T-helper 17 cell (primary cell): ENCODE measurements around the gene RNASEH2C. TPM values are rescaled to one million over a fixed set of nuclear protein-coding genes. Genes with fewer than 3 reads are reported as not detected.
"Not testable (repeated sequence)": the region's sequence is repeated elsewhere in the genome, so short reads cannot be mapped to it uniquely, and the experiment has no call there.

Source experiments
- ATAC-seq: fragments of 150-1000 bp; cut with Tn5 transposase; 2 replicates; pipeline ENCODE4 v1.10.0; 2021; ENCODE audit warnings: mild to moderate bottlenecking, moderate library complexity
- DNase-seq, 3 donors: peaks; one replicate each; pipeline versions ENCODE4 v3.0.0 to v3.0.0-alpha.2; 2020 to 2021
- H3K9me3 ChIP-seq: one replicate; pipeline ENCODE4 v1.7.0; 2013; ENCODE audit warnings: low read length, mild to moderate bottlenecking; ENCODE audit not compliant: control insufficient read depth, poor library complexity, severe bottlenecking
- H3K27ac Mint-ChIP-seq: one replicate; pipeline ENCODE4 v1.8.0; 2022; ENCODE audit warnings: mild to moderate bottlenecking, moderate library complexity, mixed read lengths
- H3K27me3 Mint-ChIP-seq: one replicate; pipeline ENCODE4 v1.8.0; 2022; ENCODE audit warnings: mixed read lengths
- H3K36me3 Mint-ChIP-seq: one replicate; pipeline ENCODE4 v1.8.0; 2022; ENCODE audit warnings: low read depth, mixed read lengths
- H3K4me1 Mint-ChIP-seq: one replicate; pipeline ENCODE4 v1.8.0; 2022; ENCODE audit warnings: mild to moderate bottlenecking, mixed read lengths
- H3K4me3 Mint-ChIP-seq: one replicate; pipeline ENCODE4 v1.8.0; 2022; ENCODE audit warnings: mild to moderate bottlenecking, moderate library complexity, mixed read lengths
- total RNA-seq, 4 donors: library from RNA in 2 of 4; stranded (reverse) in 2 of 4; gene quantifications; one replicate each; pipeline ENCODE4 v1.2.3 and lab custom pipeline; 2022 to 2026

The RNASEH2C gene
- total RNA-seq = 10 to 100 TPM; 30.8 to 34.3 TPM
- total RNA-seq (lab: John Stamatoyannopoulos, UW) = 38.2 to 57.4 reads per million in 2 donors

- H3K4me3 Mint-ChIP-seq = peak within 1 kb of the TSS; percentile 93
- no peaks in the 10 kb centered on the region for H3K9me3 ChIP-seq
- H3K36me3 Mint-ChIP-seq = peaks cover 5% of the 10 kb centered on the region
- ATAC-seq (peak; percentile 94), DNase-seq (peak; percentile 59 to 66 (median 61))
- peaks cover 22% of the 10 kb centered on the region for H3K4me1 Mint-ChIP-seq
- H3K27ac Mint-ChIP-seq = peak within 1 kb of the TSS; percentile 78
- no peaks in the 10 kb centered on the region for H3K27me3 Mint-ChIP-seq
Observed at GRCh38 chr11:65720211-65720934, at the start of gene RNASEH2C. RNASEH2C (minus strand) TSS chr11:65720798; CDS start chr11:65720758, 40 bp downstream.

- H3K4me1 Mint-ChIP-seq = peaks cover 10% of the 10 kb centered on the region
- DNase-seq, H3K27me3 Mint-ChIP-seq, H3K9me3 ChIP-seq, H3K4me3 Mint-ChIP-seq, ATAC-seq, H3K27ac Mint-ChIP-seq, H3K36me3 Mint-ChIP-seq: not testable (repeated sequence)
Observed at GRCh38 chr11:65767806-65768205, 47.2 kb upstream of the RNASEH2C start.

GRCh38 chr11:65767406-65767805 lies 46.8 kb upstream of the RNASEH2C start:
- Mint-ChIP-seq H3K36me3 (peaks cover 3% of the 10 kb centered on the region), H3K27me3 (no peaks in the 10 kb centered on the region), H3K4me1 (peaks cover 10% of the 10 kb centered on the region), H3K27ac (no peak overlapping the region), H3K4me3 (no peak overlapping the region)
- no peak for ATAC-seq
- DNase-seq = no peak
- no peaks in the 10 kb centered on the region for H3K9me3 ChIP-seq

- no peaks in the 10 kb centered on the region for H3K27me3 Mint-ChIP-seq
- peaks cover 10% of the 10 kb centered on the region for H3K4me1 Mint-ChIP-seq
- H3K36me3 Mint-ChIP-seq = peaks cover 3% of the 10 kb centered on the region
- no peaks in the 10 kb centered on the region for H3K9me3 ChIP-seq
- no peak overlapping the region for H3K27ac Mint-ChIP-seq
- ATAC-seq (no peak), DNase-seq (no peak)
- no peak overlapping the region for H3K4me3 Mint-ChIP-seq
Observed at GRCh38 chr11:65766535-65766934, 45.9 kb upstream of the RNASEH2C start.

GRCh38 chr11:65764434-65764833 lies 43.8 kb upstream of the RNASEH2C start:
- no peaks in the 10 kb centered on the region for H3K36me3 Mint-ChIP-seq
- peaks cover 6% of the 10 kb centered on the region for H3K27me3 Mint-ChIP-seq
- H3K4me1 Mint-ChIP-seq = no peaks in the 10 kb centered on the region
- DNase-seq = no peak
- no peaks in the 10 kb centered on the region for H3K9me3 ChIP-seq
- no peak overlapping the region for H3K4me3 Mint-ChIP-seq
- ATAC-seq = no peak
- H3K27ac Mint-ChIP-seq = no peak overlapping the region

- H3K27ac Mint-ChIP-seq, DNase-seq, ATAC-seq, H3K9me3 ChIP-seq, H3K4me1 Mint-ChIP-seq, H3K36me3 Mint-ChIP-seq, H3K4me3 Mint-ChIP-seq: not testable (repeated sequence)
- H3K27me3 Mint-ChIP-seq = peaks cover 14% of the 10 kb centered on the region
Observed at GRCh38 chr11:65762816-65763215, 42.2 kb upstream of the RNASEH2C start.

- H3K9me3 ChIP-seq, H3K36me3 Mint-ChIP-seq, DNase-seq, H3K27ac Mint-ChIP-seq, H3K4me3 Mint-ChIP-seq, H3K4me1 Mint-ChIP-seq, ATAC-seq: not testable (repeated sequence)
- peaks cover 20% of the 10 kb centered on the region for H3K27me3 Mint-ChIP-seq
Observed at GRCh38 chr11:65762169-65762568, 41.6 kb upstream of the RNASEH2C start.

GRCh38 chr11:65745049-65745448 lies 24.5 kb upstream of the RNASEH2C start:
- no peak for ATAC-seq
- H3K27ac Mint-ChIP-seq = no peak overlapping the region
- no peaks in the 10 kb centered on the region for H3K9me3 ChIP-seq
- peaks cover 4% of the 10 kb centered on the region for H3K4me1 Mint-ChIP-seq
- DNase-seq = no peak
- peaks cover 27% of the 10 kb centered on the region for H3K27me3 Mint-ChIP-seq
- no peaks in the 10 kb centered on the region for H3K36me3 Mint-ChIP-seq
- no peak overlapping the region for H3K4me3 Mint-ChIP-seq

GRCh38 chr11:65744699-65745042 lies 24.1 kb upstream of the RNASEH2C start:
- no peak for DNase-seq
- ATAC-seq = no peak
- Mint-ChIP-seq H3K27ac (no peak overlapping the region), H3K4me1 (peaks cover 4% of the 10 kb centered on the region), H3K27me3 (peaks cover 26% of the 10 kb centered on the region), H3K4me3 (no peak overlapping the region), H3K36me3 (no peaks in the 10 kb centered on the region)
- H3K9me3 ChIP-seq = no peaks in the 10 kb centered on the region

GRCh38 chr11:65744026-65744698 lies 23.6 kb upstream of the RNASEH2C start:
- H3K4me1 Mint-ChIP-seq = peaks cover 4% of the 10 kb centered on the region

GRCh38 chr11:65743681-65744025 lies 23.1 kb upstream of the RNASEH2C start:
- H3K9me3 ChIP-seq = no peaks in the 10 kb centered on the region
- no peaks in the 10 kb centered on the region for H3K36me3 Mint-ChIP-seq
- DNase-seq (no peak), ATAC-seq (no peak)
- H3K4me3 Mint-ChIP-seq = no peak overlapping the region
- no peak overlapping the region for H3K27ac Mint-ChIP-seq
- peaks cover 4% of the 10 kb centered on the region for H3K4me1 Mint-ChIP-seq
- peaks cover 18% of the 10 kb centered on the region for H3K27me3 Mint-ChIP-seq

More at GRCh38 chr11:65744026-65744698, 23.6 kb upstream of the RNASEH2C start:
- Mint-ChIP-seq H3K36me3 (no peaks in the 10 kb centered on the region), H3K27me3 (peaks cover 21% of the 10 kb centered on the region), H3K27ac (no peak overlapping the region), H3K4me3 (no peak overlapping the region)
- no peak for ATAC-seq
- H3K9me3 ChIP-seq = no peaks in the 10 kb centered on the region
- DNase-seq = no peak

- H3K9me3 ChIP-seq = no peaks in the 10 kb centered on the region
- H3K4me3 Mint-ChIP-seq = no peak overlapping the region
- H3K36me3 Mint-ChIP-seq = peaks cover 2% of the 10 kb centered on the region
- DNase-seq (no peak), ATAC-seq (no peak)
- H3K27ac Mint-ChIP-seq = no peak overlapping the region
- peaks cover 29% of the 10 kb centered on the region for H3K27me3 Mint-ChIP-seq
- peaks cover 4% of the 10 kb centered on the region for H3K4me1 Mint-ChIP-seq
Observed at GRCh38 chr11:65742353-65742752, 21.8 kb upstream of the RNASEH2C start.

GRCh38 chr11:65741185-65741584 lies 20.6 kb upstream of the RNASEH2C start:
- Mint-ChIP-seq H3K27me3 (peaks cover 32% of the 10 kb centered on the region), H3K4me1 (peaks cover 4% of the 10 kb centered on the region), H3K36me3 (peaks cover 2% of the 10 kb centered on the region), H3K4me3 (no peak overlapping the region), H3K27ac (no peak overlapping the region)
- H3K9me3 ChIP-seq = no peaks in the 10 kb centered on the region
- no peak for ATAC-seq
- no peak for DNase-seq

GRCh38 chr11:65739022-65739421 lies 18.4 kb upstream of the RNASEH2C start:
- H3K36me3 Mint-ChIP-seq = peaks cover 2% of the 10 kb centered on the region
- no peaks in the 10 kb centered on the region for H3K9me3 ChIP-seq
- no peak for DNase-seq
- peaks cover 4% of the 10 kb centered on the region for H3K4me1 Mint-ChIP-seq
- H3K4me3 Mint-ChIP-seq = no peak overlapping the region
- peaks cover 33% of the 10 kb centered on the region for H3K27me3 Mint-ChIP-seq
- no peak for ATAC-seq
- H3K27ac Mint-ChIP-seq = no peak overlapping the region
